Right cardiac atrium (tissue), 5 donors: ENCODE results near the gene KCNH3. TPM values are rescaled to one million over a fixed set of nuclear protein-coding genes. Genes with fewer than 3 reads are reported as not detected.

Source experiments
- ATAC-seq, 2 donors: fragments of 200-7000 bp; cut with Tn5 transposase; one replicate each; pipeline versions ENCODE4 v1.8.0 to v1.9.1; 2020; ENCODE audit warnings: moderate library complexity in 2 of 2, mild to moderate bottlenecking in 1 of 2
- DNase-seq, 3 donors: peaks; one replicate each; pipeline ENCODE4 v3.0.0-alpha.2; 2020
- H3K27ac ChIP-seq: one replicate; pipeline ENCODE4 v1.5.1; 2013; ENCODE audit warnings: mild to moderate bottlenecking, low read length, control low read depth, moderate library complexity
- H3K27me3 ChIP-seq: one replicate; pipeline ENCODE4 v1.6.1; 2013; ENCODE audit not compliant: control insufficient read depth, insufficient read depth
- H3K4me1 ChIP-seq: one replicate; pipeline ENCODE4 v1.6.1; 2013; ENCODE audit warnings: low read length; ENCODE audit not compliant: control insufficient read depth, insufficient read depth
- H3K4me3 ChIP-seq: one replicate; pipeline ENCODE4 v1.5.1; 2013; ENCODE audit warnings: low read length, control low read depth
- H3K9me3 ChIP-seq: one replicate; pipeline ENCODE4 v1.6.1; 2013; ENCODE audit warnings: low read length; ENCODE audit not compliant: control insufficient read depth
- WGBS: extraction: QIAGEN DNeasy Blood & Tissue Kit; methylation state at CpG from one replicate; pipeline ENCODE4 v1.1.7; 2013; 5-methylcytosine and 5-hydroxymethylcytosine counted together
- intact Hi-C, 4 donors: fragments of 100-400 bp; cut with DNase I; formaldehyde crosslinking; loops; one replicate each; pipeline versions ENCODE4 v1.11.0 to v1.14.0; 2022 to 2023
- long read RNA-seq, 4 donors: library from polyadenylated mRNA; unstranded; transcript quantifications; one replicate each; pipeline ENCODE4 v2.0.0, GENCODE V29; 2020 to 2021
- polyA plus RNA-seq: library from polyadenylated mRNA; stranded (reverse); fragments of 200-250 nt; gene quantifications from one replicate; pipeline ENCODE4 v1.2.3, GENCODE V29; 2013
- total RNA-seq, 4 donors: library from RNA; stranded (reverse); fragmentation: NEBNext Ultra II Directional; extraction: Animal tissue kit (Norgen Biotek cat#: 25700); gene quantifications; one replicate each; pipeline ENCODE4 v1.2.1, GENCODE V29; 2021
- donor health status: healthy with polysubstance abuse.
- donor health status: DM: no; HTN: yes; CAD: no.
- donor health status: DM: no; HTN: no; CAD: no.
- donor health status: DM: no; HTN: yes; CAD: no; lungs with severe emphysema.
- donor health status: DM: yes; HTN: yes; CAD: no.

KCNH3 gene
- total RNA-seq: 1 to 10 TPM in 3 of 4 donors, under 1 TPM in 1; 0.75 to 4.4 (median 1.2) TPM
- 1.6 TPM for polyA plus RNA-seq
- long read RNA-seq, donor 1, partial matches to known transcripts: 1 of 6 reads
- long read RNA-seq, donor 1, other reads (novel, unspliced or antisense): 4 of 6 reads
- long read RNA-seq, donor 2, partial matches to known transcripts: 2 of 5 reads
- long read RNA-seq, donor 2, other reads (novel, unspliced or antisense): 3 of 5 reads
- long read RNA-seq, donor 3, partial matches to known transcripts: 6 of 9 reads
- long read RNA-seq, donor 3, other reads (novel, unspliced or antisense): 3 of 9 reads
- long read RNA-seq, donor 4, partial matches to known transcripts: 14 of 21 reads
- long read RNA-seq, donor 4, other reads (novel, unspliced or antisense): 7 of 21 reads

- H3K4me3 ChIP-seq: peak within 1 kb of the TSS; percentile 73
- H3K27ac ChIP-seq: no peak within 1 kb of the TSS
- 1% methylated on average over 106 of the region's 107 CpGs for WGBS
- intact Hi-C loops: no loop called here
- no peaks in the 10 kb centered on the region for H3K27me3 ChIP-seq
- H3K9me3 ChIP-seq: no peaks in the 10 kb centered on the region
- DNase-seq (peak; percentile 87 to 94 (median 92)), ATAC-seq (peak; percentile 82 to 87)
- no peaks in the 10 kb centered on the region for H3K4me1 ChIP-seq
Measured at GRCh38 chr12:49538510-49539403, at the start of gene KCNH3. KCNH3 (plus strand) TSS chr12:49539030; CDS start chr12:49539417, 387 bp downstream.

- ATAC-seq (no peak), DNase-seq (no peak)
- no peaks in the 10 kb centered on the region for H3K27me3 ChIP-seq
- H3K4me3 ChIP-seq: no peak overlapping the region
- H3K4me1 ChIP-seq: no peaks in the 10 kb centered on the region
- H3K27ac ChIP-seq: no peak overlapping the region
- intact Hi-C loops: no loop called here
- WGBS: 93% methylated on average over 3 of the region's 3 CpGs
- H3K9me3 ChIP-seq: no peaks in the 10 kb centered on the region
Measured at GRCh38 chr12:49489154-49489553, 49.7 kb upstream of the KCNH3 start.

- 75% methylated on average over 4 of the region's 4 CpGs for WGBS
Measured at GRCh38 chr12:49489720-49490119, 49.1 kb upstream of the KCNH3 start.

GRCh38 chr12:49491823-49492222, 47.0 kb upstream of the KCNH3 start:
- DNase-seq (no peak), ATAC-seq (no peak)
- Histone ChIP-seq H3K4me1 (no peaks in the 10 kb centered on the region), H3K9me3 (no peaks in the 10 kb centered on the region), H3K27ac (no peak overlapping the region), H3K4me3 (no peak overlapping the region), H3K27me3 (no peaks in the 10 kb centered on the region)
- 95% methylated on average over 1 of the region's 1 CpG for WGBS
- intact Hi-C loops: no loop called here

More at GRCh38 chr12:49489720-49490119, 49.1 kb upstream of the KCNH3 start:
- no peak overlapping the region for H3K4me3 ChIP-seq
- no peaks in the 10 kb centered on the region for H3K4me1 ChIP-seq
- DNase-seq (no peak), ATAC-seq (no peak)
- intact Hi-C loops: no loop called here
- no peaks in the 10 kb centered on the region for H3K27me3 ChIP-seq
- no peaks in the 10 kb centered on the region for H3K9me3 ChIP-seq
- H3K27ac ChIP-seq: no peak overlapping the region

GRCh38 chr12:49493900-49494299, 44.9 kb upstream of the KCNH3 start:
- no peak overlapping the region for H3K4me3 ChIP-seq
- 71% methylated on average over 2 of the region's 2 CpGs for WGBS
- no peak for DNase-seq
- H3K4me1 ChIP-seq: no peaks in the 10 kb centered on the region
- H3K27me3 ChIP-seq: no peaks in the 10 kb centered on the region
- ATAC-seq: no peak
- no peak overlapping the region for H3K27ac ChIP-seq
- intact Hi-C loops: no loop called here
- H3K9me3 ChIP-seq: no peaks in the 10 kb centered on the region

- Histone ChIP-seq H3K4me1 (no peaks in the 10 kb centered on the region), H3K27ac (no peak overlapping the region), H3K9me3 (no peaks in the 10 kb centered on the region), H3K4me3 (no peak overlapping the region), H3K27me3 (no peaks in the 10 kb centered on the region)
- ATAC-seq: no peak
- intact Hi-C loops: no loop called here
- 85% methylated on average over 10 of the region's 10 CpGs for WGBS
- DNase-seq: no peak
Measured at GRCh38 chr12:49496417-49497360, 42.1 kb upstream of the KCNH3 start.

GRCh38 chr12:49501895-49502294, 36.9 kb upstream of the KCNH3 start:
- Histone ChIP-seq H3K9me3 (no peaks in the 10 kb centered on the region), H3K27ac (no peak overlapping the region), H3K27me3 (no peaks in the 10 kb centered on the region), H3K4me1 (no peaks in the 10 kb centered on the region), H3K4me3 (no peak overlapping the region)
- ATAC-seq (no peak), DNase-seq (no peak)
- WGBS: 72% methylated on average over 1 of the region's 1 CpG
- intact Hi-C loops: no loop called here

GRCh38 chr12:49502590-49502989, 36.2 kb upstream of the KCNH3 start:
- no peak for DNase-seq
- intact Hi-C loops: no loop called here
- WGBS: 87% methylated on average over 1 of the region's 1 CpG

GRCh38 chr12:49503674-49504180, 35.1 kb upstream of the KCNH3 start:
- WGBS: 53% methylated on average over 5 of the region's 5 CpGs
- H3K9me3 ChIP-seq: no peaks in the 10 kb centered on the region
- no peaks in the 10 kb centered on the region for H3K4me1 ChIP-seq
- ATAC-seq (peak; percentile 63 to 86), DNase-seq (peak in 2 of 3 donors; percentile 52 to 53)
- H3K4me3 ChIP-seq: no peak overlapping the region
- H3K27me3 ChIP-seq: no peaks in the 10 kb centered on the region
- intact Hi-C loops: no loop called here
- H3K27ac ChIP-seq: no peak overlapping the region

More at GRCh38 chr12:49502590-49502989, 36.2 kb upstream of the KCNH3 start:
- H3K27ac ChIP-seq: no peak overlapping the region
- H3K4me1 ChIP-seq: no peaks in the 10 kb centered on the region
- no peak for ATAC-seq
- H3K4me3 ChIP-seq: no peak overlapping the region
- no peaks in the 10 kb centered on the region for H3K27me3 ChIP-seq
- H3K9me3 ChIP-seq: no peaks in the 10 kb centered on the region

- no peak overlapping the region for H3K4me3 ChIP-seq
- H3K4me1 ChIP-seq: no peaks in the 10 kb centered on the region
- no peaks in the 10 kb centered on the region for H3K27me3 ChIP-seq
- ATAC-seq (no peak), DNase-seq (no peak)
- no peaks in the 10 kb centered on the region for H3K9me3 ChIP-seq
- H3K27ac ChIP-seq: no peak overlapping the region
- intact Hi-C loops: no loop called here
Measured at GRCh38 chr12:49505672-49506071, 33.2 kb upstream of the KCNH3 start.
